ENCODE data around the gene RSPO3. TPM values are rescaled to one million over a fixed set of nuclear protein-coding genes. Genes with fewer than 3 reads are reported as not detected.

RSPO3 gene
- total RNA-seq, 1 donor from 2014 or later: 26.3 TPM

DNA sequence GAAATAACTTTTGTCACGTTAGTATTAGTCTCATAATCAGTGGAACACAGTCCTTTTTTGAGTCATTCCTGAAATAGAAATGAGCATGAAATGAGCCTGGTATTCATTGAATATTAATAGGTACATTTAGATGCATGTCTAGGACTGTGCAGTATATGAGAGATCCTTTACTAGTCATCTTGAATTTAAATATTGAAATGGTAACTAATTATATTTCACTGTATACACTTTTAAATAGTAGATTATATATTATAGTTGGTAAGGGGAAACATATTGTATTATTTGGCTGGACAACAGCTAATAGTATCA is 59.4 kb downstream of the RSPO3 start:
- Mint-ChIP-seq H3K36me3 (no peaks in the 10 kb centered on the region), H3K27me3 (ENCODE audit: low read depth) (no peaks in the 10 kb centered on the region), H3K9me3 (no peaks in the 10 kb centered on the region), H3K27ac (no peak overlapping the region), H3K4me3 (no peak overlapping the region), H3K4me1 (peaks cover 16% of the 10 kb centered on the region)
- no peak for DNase-seq (ENCODE audit: low spot score in 2 of 2, unreplicated experiment in 2 of 2)
- TF ChIP-seq, protein P1, sequence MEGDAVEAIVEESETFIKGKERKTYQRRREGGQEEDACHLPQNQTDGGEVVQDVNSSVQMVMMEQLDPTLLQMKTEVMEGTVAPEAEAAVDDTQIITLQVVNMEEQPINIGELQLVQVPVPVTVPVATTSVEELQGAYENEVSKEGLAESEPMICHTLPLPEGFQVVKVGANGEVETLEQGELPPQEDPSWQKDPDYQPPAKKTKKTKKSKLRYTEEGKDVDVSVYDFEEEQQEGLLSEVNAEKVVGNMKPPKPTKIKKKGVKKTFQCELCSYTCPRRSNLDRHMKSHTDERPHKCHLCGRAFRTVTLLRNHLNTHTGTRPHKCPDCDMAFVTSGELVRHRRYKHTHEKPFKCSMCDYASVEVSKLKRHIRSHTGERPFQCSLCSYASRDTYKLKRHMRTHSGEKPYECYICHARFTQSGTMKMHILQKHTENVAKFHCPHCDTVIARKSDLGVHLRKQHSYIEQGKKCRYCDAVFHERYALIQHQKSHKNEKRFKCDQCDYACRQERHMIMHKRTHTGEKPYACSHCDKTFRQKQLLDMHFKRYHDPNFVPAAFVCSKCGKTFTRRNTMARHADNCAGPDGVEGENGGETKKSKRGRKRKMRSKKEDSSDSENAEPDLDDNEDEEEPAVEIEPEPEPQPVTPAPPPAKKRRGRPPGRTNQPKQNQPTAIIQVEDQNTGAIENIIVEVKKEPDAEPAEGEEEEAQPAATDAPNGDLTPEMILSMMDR (IDR thresholded peaks at IDR 0.05; ENCODE audit: unreplicated experiment): no peak

DNA sequence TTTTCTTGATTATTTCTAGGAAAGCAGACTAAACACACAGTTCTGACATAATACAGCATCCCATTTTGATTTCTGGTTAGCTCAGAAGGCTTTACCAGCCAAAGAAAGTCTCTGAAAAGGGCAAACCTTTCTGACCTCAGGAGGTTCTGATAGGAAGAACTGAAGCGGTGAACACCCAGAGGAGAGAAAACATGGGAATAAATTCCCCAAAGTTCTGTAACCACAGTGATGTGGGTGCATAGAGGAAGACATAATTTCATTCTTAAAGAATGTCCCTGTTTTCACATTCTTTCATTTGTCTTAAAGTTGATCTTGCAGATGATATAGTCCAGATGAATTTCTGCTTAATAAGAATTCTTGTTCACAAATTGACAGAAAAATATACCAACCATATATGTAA is 60.3 kb downstream of the RSPO3 start:
- no peak overlapping the region for H3K4me3 Mint-ChIP-seq
- H3K9me3 Mint-ChIP-seq: no peaks in the 10 kb centered on the region
- H3K4me1 Mint-ChIP-seq: peaks cover 16% of the 10 kb centered on the region
- TF ChIP-seq, protein P1 (IDR thresholded peaks at IDR 0.05; ENCODE audit: unreplicated experiment): no peak
- H3K27me3 Mint-ChIP-seq (ENCODE audit: low read depth): no peaks in the 10 kb centered on the region
- H3K36me3 Mint-ChIP-seq: no peaks in the 10 kb centered on the region
- no peak for DNase-seq (ENCODE audit: low spot score in 2 of 2, unreplicated experiment in 2 of 2)
- H3K27ac Mint-ChIP-seq: no peak overlapping the region

- DNase-seq (ENCODE audit: low spot score in 2 of 2, unreplicated experiment in 2 of 2): no peak
- no peaks in the 10 kb centered on the region for H3K27me3 Mint-ChIP-seq (ENCODE audit: low read depth)
- H3K4me3 Mint-ChIP-seq: no peak overlapping the region
- TF ChIP-seq, protein P1 (IDR thresholded peaks at IDR 0.05; ENCODE audit: unreplicated experiment): no peak
- H3K36me3 Mint-ChIP-seq: no peaks in the 10 kb centered on the region
- peaks cover 16% of the 10 kb centered on the region for H3K4me1 Mint-ChIP-seq
- H3K9me3 Mint-ChIP-seq: no peaks in the 10 kb centered on the region
- H3K27ac Mint-ChIP-seq: no peak overlapping the region
Measured at GRCh38 chr6:127180426-127180825, 62.0 kb downstream of the RSPO3 start.

- H3K36me3 Mint-ChIP-seq: no peaks in the 10 kb centered on the region
- H3K9me3 Mint-ChIP-seq: no peaks in the 10 kb centered on the region
- peaks cover 4% of the 10 kb centered on the region for H3K4me1 Mint-ChIP-seq
- no peak overlapping the region for H3K4me3 Mint-ChIP-seq
- no peaks in the 10 kb centered on the region for H3K27me3 Mint-ChIP-seq (ENCODE audit: low read depth)
- TF ChIP-seq, protein P1 (IDR thresholded peaks at IDR 0.05; ENCODE audit: unreplicated experiment): no peak
- H3K27ac Mint-ChIP-seq: no peak overlapping the region
- no peak for DNase-seq (ENCODE audit: low spot score in 2 of 2, unreplicated experiment in 2 of 2)
Measured at GRCh38 chr6:127182501-127182900, 64.0 kb downstream of the RSPO3 start.

- TF ChIP-seq, protein P1 (IDR thresholded peaks at IDR 0.05; ENCODE audit: unreplicated experiment): no peak
- Mint-ChIP-seq H3K27ac (no peak overlapping the region), H3K4me3 (no peak overlapping the region), H3K36me3 (no peaks in the 10 kb centered on the region), H3K27me3 (ENCODE audit: low read depth) (no peaks in the 10 kb centered on the region), H3K4me1 (no peaks in the 10 kb centered on the region), H3K9me3 (no peaks in the 10 kb centered on the region)
- no peak for DNase-seq (ENCODE audit: low spot score in 2 of 2, unreplicated experiment in 2 of 2)
Measured at GRCh38 chr6:127185437-127185995, 67.0 kb downstream of the RSPO3 start.

- no peaks in the 10 kb centered on the region for H3K4me1 Mint-ChIP-seq
- TF ChIP-seq, protein P1 (IDR thresholded peaks at IDR 0.05; ENCODE audit: unreplicated experiment): peak; percentile 48
- H3K9me3 Mint-ChIP-seq: no peaks in the 10 kb centered on the region
Measured at GRCh38 chr6:127186889-127187288, 68.4 kb downstream of the RSPO3 start.

More at GRCh38 chr6:127186889-127187288, 68.4 kb downstream of the RSPO3 start:
- H3K27ac Mint-ChIP-seq: no peak overlapping the region
- H3K36me3 Mint-ChIP-seq: no peaks in the 10 kb centered on the region
- H3K4me3 Mint-ChIP-seq: no peak overlapping the region
- DNase-seq (ENCODE audit: low spot score in 2 of 2, unreplicated experiment in 2 of 2): no peak
- H3K27me3 Mint-ChIP-seq (ENCODE audit: low read depth): no peaks in the 10 kb centered on the region

All from mesothelial cell of epicardium (in vitro differentiated cells).